ENCODE data around the gene SAXO2. TPM values are rescaled to one million over a fixed set of nuclear protein-coding genes. Genes with fewer than 3 reads are reported as not detected.
"Not testable (repeated sequence)": the region's sequence is repeated elsewhere in the genome, so short reads cannot be mapped to it uniquely, and the experiment has no call there.

Gene SAXO2
- total and polyA plus RNA-seq, 10 of the 15 experiments (the other 5 are each of a cell fraction or from before 2014, with no cell fraction given) = 0.06 to 2.3 (median 1.4) TPM

DNA sequence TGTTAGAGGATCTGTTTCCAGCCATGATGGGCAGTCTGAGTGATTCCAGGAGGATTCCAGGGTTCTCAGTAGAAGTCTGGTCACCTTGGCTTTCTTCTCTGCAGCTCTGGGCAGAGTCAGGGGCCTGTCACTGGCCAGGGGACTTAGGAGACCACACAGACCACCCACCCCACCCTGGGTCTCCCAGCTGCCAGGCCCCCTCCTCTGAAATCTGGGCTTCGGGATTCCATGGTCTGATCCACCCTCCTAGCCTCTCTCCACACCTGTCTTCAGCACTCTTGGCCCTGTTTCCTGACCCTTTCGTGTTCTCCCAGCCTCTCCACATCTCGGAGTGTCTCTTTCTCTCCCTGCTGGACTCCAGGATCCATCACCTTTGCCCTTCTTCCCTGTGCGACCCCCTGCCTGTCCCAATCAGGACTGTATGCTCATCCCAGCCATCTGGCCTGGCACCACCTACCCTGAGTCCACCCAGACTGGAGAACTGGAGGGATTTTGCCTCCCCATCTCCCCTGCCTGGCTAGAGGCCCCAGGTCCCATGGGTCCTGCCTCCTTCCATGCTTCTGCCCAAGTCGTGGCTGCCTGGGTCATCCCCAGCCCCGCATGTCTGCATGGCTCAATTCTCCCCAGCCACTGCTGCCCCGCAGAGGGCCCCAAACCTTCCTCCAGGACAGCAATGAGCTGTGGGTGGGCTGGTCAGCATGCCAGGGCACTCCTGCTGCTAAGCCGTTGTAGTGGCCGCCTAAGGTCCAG lies 52.3 kb downstream of the SAXO2 start (continued):
- no peak for TF ChIP-seq JUND (IDR thresholded peaks at IDR 0.05; ENCODE audit: low read depth, low read length)
- no peak for TF ChIP-seq RCOR1 (conservative IDR thresholded peaks at IDR 0.05; ENCODE audit: low read depth, low read length)
- TF ChIP-seq NBN (IDR thresholded peaks at IDR 0.05) = no peak
- TF ChIP-seq EGR1 (IDR thresholded peaks at IDR 0.05; ENCODE audit: borderline replicate concordance in 1 of 2, low read depth in 2 of 2, low read length in 2 of 2) = no peak
- TF ChIP-seq CBFB (IDR thresholded peaks at IDR 0.05; ENCODE audit: low read depth) = no peak

DNA sequence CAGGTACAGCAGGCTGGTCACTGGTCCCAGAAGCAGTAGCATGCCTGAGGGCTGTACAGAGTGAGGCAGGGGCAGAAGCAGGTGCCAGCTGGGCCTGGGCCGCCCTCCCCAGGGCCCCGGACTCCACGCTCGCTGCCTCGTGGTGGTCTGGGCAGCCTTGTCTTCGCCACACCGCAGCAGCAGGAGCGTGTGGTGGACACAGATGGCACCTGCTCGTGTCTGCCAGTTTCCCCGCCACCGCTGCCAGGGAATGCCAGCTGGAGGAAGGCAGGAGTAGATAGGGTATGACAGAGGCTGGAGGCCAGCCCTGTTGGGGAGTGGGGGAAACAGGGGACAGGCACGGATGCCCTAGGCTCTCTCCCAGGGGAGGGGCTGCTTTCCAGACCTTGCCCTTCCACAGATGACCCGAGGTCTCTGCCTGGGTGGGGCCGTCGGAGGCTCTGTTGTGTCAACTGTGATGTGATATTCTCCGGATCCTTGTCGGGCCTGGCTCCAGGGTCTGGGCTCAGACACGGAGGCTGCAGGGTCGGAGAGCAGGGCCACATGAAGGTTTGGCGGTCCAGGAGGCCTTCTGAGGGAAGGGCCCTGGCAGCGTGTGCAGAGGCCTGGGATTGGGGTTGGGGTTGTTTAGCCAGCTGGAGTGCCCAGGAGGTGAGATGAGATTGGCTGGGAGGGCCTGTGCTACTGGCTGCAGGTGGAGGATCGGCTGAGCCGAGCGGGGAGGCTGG lies 53.1 kb downstream of the SAXO2 start:
- ChIA-PET CTCF (no interaction called here), POLR2A (no interaction called here), RAD21 (ENCODE audit: unreplicated experiment) (no interaction called here), SMC1A (ENCODE audit: uncharacterized antibody, unreplicated experiment) (no interaction called here)
- H3K4me1 ChIP-seq (ENCODE audit: control insufficient read depth, insufficient read depth, low read length) = no peaks in the 10 kb centered on the region
- H3K4me3 ChIP-seq = no peak overlapping the region
- no peak overlapping the region for H3K4me2 ChIP-seq (ENCODE audit: control insufficient read depth, insufficient read depth)
- no peaks in the 10 kb centered on the region for H3K9me3 ChIP-seq (replicated peaks; ENCODE audit: control insufficient read depth, insufficient read depth, low read length)
- no peak overlapping the region for H2AFZ ChIP-seq (ENCODE audit: control insufficient read depth, low read depth, low read length)
- no peaks in the 10 kb centered on the region for H3K79me2 ChIP-seq (ENCODE audit: control insufficient read depth, insufficient read depth, low read length)
- intact Hi-C loops (cut with micrococcal nuclease; ENCODE audit: unreplicated experiment) (no loop called here), in situ Hi-C loops (cut with MboI) (no loop called here)
- no peaks in the 10 kb centered on the region for H3K27me3 ChIP-seq (replicated peaks in 1 of 2; ENCODE audit: control insufficient read depth in 2 of 2, insufficient read depth in 2 of 2, low read length in 1 of 2)
- no peak overlapping the region for H3K9ac ChIP-seq (ENCODE audit: control insufficient read depth, insufficient read depth, low read length)
- BruUV-seq (replicated peaks) = no TSS peak
- no peak for TF ChIP-seq HDAC2 (IDR thresholded peaks at IDR 0.05)
- TF ChIP-seq PAX8 (IDR thresholded peaks at IDR 0.05) = no peak
- TF ChIP-seq, protein P1, sequence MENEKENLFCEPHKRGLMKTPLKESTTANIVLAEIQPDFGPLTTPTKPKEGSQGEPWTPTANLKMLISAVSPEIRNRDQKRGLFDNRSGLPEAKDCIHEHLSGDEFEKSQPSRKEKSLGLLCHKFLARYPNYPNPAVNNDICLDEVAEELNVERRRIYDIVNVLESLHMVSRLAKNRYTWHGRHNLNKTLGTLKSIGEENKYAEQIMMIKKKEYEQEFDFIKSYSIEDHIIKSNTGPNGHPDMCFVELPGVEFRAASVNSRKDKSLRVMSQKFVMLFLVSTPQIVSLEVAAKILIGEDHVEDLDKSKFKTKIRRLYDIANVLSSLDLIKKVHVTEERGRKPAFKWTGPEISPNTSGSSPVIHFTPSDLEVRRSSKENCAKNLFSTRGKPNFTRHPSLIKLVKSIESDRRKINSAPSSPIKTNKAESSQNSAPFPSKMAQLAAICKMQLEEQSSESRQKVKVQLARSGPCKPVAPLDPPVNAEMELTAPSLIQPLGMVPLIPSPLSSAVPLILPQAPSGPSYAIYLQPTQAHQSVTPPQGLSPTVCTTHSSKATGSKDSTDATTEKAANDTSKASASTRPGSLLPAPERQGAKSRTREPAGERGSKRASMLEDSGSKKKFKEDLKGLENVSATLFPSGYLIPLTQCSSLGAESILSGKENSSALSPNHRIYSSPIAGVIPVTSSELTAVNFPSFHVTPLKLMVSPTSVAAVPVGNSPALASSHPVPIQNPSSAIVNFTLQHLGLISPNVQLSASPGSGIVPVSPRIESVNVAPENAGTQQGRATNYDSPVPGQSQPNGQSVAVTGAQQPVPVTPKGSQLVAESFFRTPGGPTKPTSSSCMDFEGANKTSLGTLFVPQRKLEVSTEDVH (IDR thresholded peaks at IDR 0.05; ENCODE audit: low read depth, partially characterized antibody) = no peak
- TF ChIP-seq MTA3 (IDR thresholded peaks at IDR 0.05; ENCODE audit: borderline replicate concordance, low read length) = no peak
- TF ChIP-seq NFYA (IDR thresholded peaks at IDR 0.05; ENCODE audit: borderline replicate concordance, low read depth, low read length) = no peak
- DNase-seq (ENCODE audit: low read depth, low spot score) (no peak), FAIRE-seq (no peak), ATAC-seq (no peak)
- no peak overlapping the region for H3K27ac ChIP-seq (ENCODE audit: control insufficient read depth, insufficient read depth)
- WGBS (ENCODE audit: insufficient coverage, insufficient replicate concordance, low lambda C conversion rate, missing lambda C conversion rate) = 41% methylated on average over 24 of the region's 24 CpGs
- no peaks in the 10 kb centered on the region for H3K36me3 ChIP-seq (ENCODE audit: control insufficient read depth in 2 of 2, insufficient read depth in 2 of 2, low read length in 1 of 2)
- no peaks in the 10 kb centered on the region for H4K20me1 ChIP-seq (ENCODE audit: control insufficient read depth, insufficient read depth)

DNA sequence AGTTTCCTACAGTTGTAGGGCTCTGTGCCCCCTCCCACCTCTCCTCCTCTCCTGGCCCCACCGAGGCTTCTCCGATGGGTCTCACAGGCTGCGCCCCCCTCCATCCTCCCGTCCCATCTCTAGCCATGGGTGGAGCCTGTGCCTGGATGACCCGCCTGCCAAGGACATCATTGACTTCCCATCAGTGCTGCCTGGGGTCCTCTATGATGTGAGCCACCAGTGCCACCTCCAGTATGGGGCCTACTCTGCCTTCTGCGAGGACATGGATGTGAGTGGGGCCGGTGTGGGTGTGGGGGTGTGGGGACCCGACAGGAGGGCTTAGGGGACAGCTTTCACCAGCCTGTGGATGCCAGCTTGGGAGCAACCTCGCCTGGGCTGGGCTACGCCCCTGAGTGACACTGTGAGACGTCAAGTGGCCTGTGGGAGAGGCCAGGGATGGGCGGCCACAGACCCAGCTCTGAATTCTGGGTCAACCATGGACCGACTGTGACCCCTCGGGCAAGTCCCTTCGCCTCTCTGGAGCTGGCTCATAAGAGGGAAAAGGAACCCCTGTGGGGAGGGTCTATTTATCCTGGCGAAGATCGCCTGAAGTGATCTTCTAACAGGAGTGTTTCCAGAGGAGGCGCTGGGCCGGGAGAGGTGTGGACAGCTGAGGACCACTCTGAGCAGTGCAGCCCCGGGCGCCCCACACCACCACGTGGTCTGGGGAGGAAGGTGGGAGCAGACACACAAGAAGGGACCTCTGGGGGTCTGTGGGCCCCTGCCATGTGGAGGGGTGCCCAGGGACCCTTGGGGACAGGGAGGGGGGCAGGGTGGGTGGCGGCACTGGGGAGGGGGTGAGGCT lies 53.9 kb downstream of the SAXO2 start:
- BruUV-seq (replicated peaks); H3K4me2 ChIP-seq (ENCODE audit: control insufficient read depth, insufficient read depth); H3K4me3 ChIP-seq; CTCF ChIA-PET; H3K27me3 ChIP-seq (replicated peaks in 1 of 2; ENCODE audit: control insufficient read depth in 2 of 2, insufficient read depth in 2 of 2, low read length in 1 of 2); H3K36me3 ChIP-seq (ENCODE audit: control insufficient read depth in 2 of 2, insufficient read depth in 2 of 2, low read length in 1 of 2); H3K9me3 ChIP-seq (replicated peaks; ENCODE audit: control insufficient read depth, insufficient read depth, low read length); DNase-seq (ENCODE audit: low read depth, low spot score); POLR2A ChIA-PET; H3K9ac ChIP-seq (ENCODE audit: control insufficient read depth, insufficient read depth, low read length); RAD21 ChIA-PET (ENCODE audit: unreplicated experiment); ATAC-seq; H3K79me2 ChIP-seq (ENCODE audit: control insufficient read depth, insufficient read depth, low read length); SMC1A ChIA-PET (ENCODE audit: uncharacterized antibody, unreplicated experiment); in situ Hi-C loops (cut with MboI); H3K4me1 ChIP-seq (ENCODE audit: control insufficient read depth, insufficient read depth, low read length); H2AFZ ChIP-seq (ENCODE audit: control insufficient read depth, low read depth, low read length); intact Hi-C loops (cut with micrococcal nuclease; ENCODE audit: unreplicated experiment); FAIRE-seq; H3K27ac ChIP-seq (ENCODE audit: control insufficient read depth, insufficient read depth); H4K20me1 ChIP-seq (ENCODE audit: control insufficient read depth, insufficient read depth): not testable (repeated sequence)
- 33% methylated on average over 22 of the region's 23 CpGs for WGBS (ENCODE audit: insufficient coverage, insufficient replicate concordance, low lambda C conversion rate, missing lambda C conversion rate)
